Cardiac muscle cell (in vitro differentiated cells and primary cell): Measurements from ENCODE around the gene RGS3. TPM values are rescaled to one million over a fixed set of nuclear protein-coding genes. Genes with fewer than 3 reads are reported as not detected.
"Not testable (repeated sequence)": the region's sequence is repeated elsewhere in the genome, so short reads cannot be mapped to it uniquely, and the experiment has no call there.

Source experiments
- DNase-seq, 2 donors: peaks; one replicate each; pipeline versions ENCODE4 v3.0.0 to v3.0.0-alpha.2; 2010 to 2017; ENCODE audit warnings: low read depth in 1 of 2, low spot score in 1 of 2
- H3K27ac ChIP-seq: fragments of 200-600 bp; sonication (generic); 2 replicates; pipeline ENCODE4 v1.5.1; 2016
- H3K27me3 ChIP-seq: fragments of 200-600 bp; sonication (generic); 2 replicates; pipeline ENCODE4 v1.6.0; 2016; ENCODE audit warnings: control low read depth
- H3K36me3 ChIP-seq: fragments of 200-600 bp; sonication (generic); 2 replicates; pipeline ENCODE4 v1.5.1; 2016; ENCODE audit warnings: control low read depth
- H3K4me1 ChIP-seq: fragments of 200-600 bp; sonication (generic); 2 replicates; pipeline ENCODE4 v1.8.1; 2017; ENCODE audit warnings: low read depth, mild to moderate bottlenecking, mixed run types
- H3K4me3 ChIP-seq: fragments of 200-600 bp; sonication (generic); 2 replicates; pipeline ENCODE4 v1.5.1; 2016; ENCODE audit warnings: mild to moderate bottlenecking
- H3K9me3 ChIP-seq: fragments of 200-600 bp; sonication (generic); 2 replicates; pipeline ENCODE4 v1.5.1; 2017; ENCODE audit warnings: low read depth, mild to moderate bottlenecking, control low read depth
- CTCF ChIP-seq: IDR thresholded peaks from 2 replicates; pipeline ENCODE4 v1.5.1; 2012; ENCODE audit warnings: low read depth, mild to moderate bottlenecking, low read length
- polyA plus RNA-seq: library from polyadenylated mRNA; unstranded; fragments of >200 nt; fragmentation: Nextera tagmentation; extraction: Ambion mirVana; gene quantifications from 2 replicates; pipeline ENCODE4 v1.2.1, GENCODE V29; 2016
- total RNA-seq: library from RNA; depleted of rRNA; stranded (reverse); fragments of >200 nt; gene quantifications from 2 replicates; pipeline ENCODE4 v1.2.3, GENCODE V29; 2016

RGS3 gene
- total and polyA plus RNA-seq, 2 experiments from 2014 or later: 94.7 to 126 TPM

GRCh38 chr9:113486327-113486726 lies 22.8 kb downstream of the RGS3 start:
- Histone ChIP-seq H3K36me3 (no peaks in the 10 kb centered on the region), H3K4me3 (no peak overlapping the region), H3K9me3 (no peaks in the 10 kb centered on the region), H3K27me3 (no peaks in the 10 kb centered on the region), H3K4me1 (peaks cover 12% of the 10 kb centered on the region), H3K27ac (no peak overlapping the region)
- no peak for DNase-seq
- TF ChIP-seq CTCF: no peak

GRCh38 chr9:113488071-113488470 lies 24.5 kb downstream of the RGS3 start:
- H3K36me3 ChIP-seq: no peaks in the 10 kb centered on the region
- peaks cover 17% of the 10 kb centered on the region for H3K4me1 ChIP-seq
- no peaks in the 10 kb centered on the region for H3K27me3 ChIP-seq
- no peak for DNase-seq
- no peaks in the 10 kb centered on the region for H3K9me3 ChIP-seq
- no peak overlapping the region for H3K4me3 ChIP-seq
- no peak overlapping the region for H3K27ac ChIP-seq
- TF ChIP-seq CTCF: no peak

GRCh38 chr9:113488490-113488889 lies 25.0 kb downstream of the RGS3 start:
- no peak for TF ChIP-seq CTCF
- Histone ChIP-seq H3K4me1 (peaks cover 17% of the 10 kb centered on the region), H3K27ac (no peak overlapping the region), H3K9me3 (no peaks in the 10 kb centered on the region), H3K4me3 (no peak overlapping the region), H3K27me3 (no peaks in the 10 kb centered on the region), H3K36me3 (no peaks in the 10 kb centered on the region)
- DNase-seq: no peak

GRCh38 chr9:113491147-113491546 lies 27.6 kb downstream of the RGS3 start:
- DNase-seq, H3K4me3 ChIP-seq, H3K27ac ChIP-seq, H3K9me3 ChIP-seq, H3K4me1 ChIP-seq, H3K27me3 ChIP-seq, H3K36me3 ChIP-seq: not testable (repeated sequence)

- H3K27me3 ChIP-seq: no peaks in the 10 kb centered on the region
- no peaks in the 10 kb centered on the region for H3K9me3 ChIP-seq
- H3K4me1 ChIP-seq: peaks cover 5% of the 10 kb centered on the region
- no peak for DNase-seq
- no peak for TF ChIP-seq CTCF
- H3K36me3 ChIP-seq: no peaks in the 10 kb centered on the region
- peak overlapping the region; percentile 58 for H3K27ac ChIP-seq
- no peak overlapping the region for H3K4me3 ChIP-seq
Measured at GRCh38 chr9:113492343-113493202, 29.0 kb downstream of the RGS3 start.

- no peaks in the 10 kb centered on the region for H3K36me3 ChIP-seq
- peak overlapping the region; percentile 58 for H3K27ac ChIP-seq
- no peaks in the 10 kb centered on the region for H3K27me3 ChIP-seq
- TF ChIP-seq CTCF: no peak
- H3K4me3 ChIP-seq: no peak overlapping the region
- no peaks in the 10 kb centered on the region for H3K9me3 ChIP-seq
- DNase-seq: no peak
- peaks cover 5% of the 10 kb centered on the region for H3K4me1 ChIP-seq
Measured at GRCh38 chr9:113493203-113493520, 29.6 kb downstream of the RGS3 start.
